DOHH2 (cell line): ENCODE results near the gene IHH.

ENCODE experiments used
- EZH2phosphoT487 ChIP-seq: fragments of 200-600 bp; sonication (generic); IDR thresholded peaks from 2 replicates; pipeline ENCODE4 v1.6.1; 2017; ENCODE audit warnings: borderline replicate concordance, mild to moderate bottlenecking, antibody characterized with exemption, low read length, moderate library complexity, mixed read lengths
- TF ChIP-seq, protein P1 (sequence below): fragments of 200-600 bp; sonication (generic); IDR thresholded peaks from one replicate; pipeline ENCODE4 v1.5.1; 2014; ENCODE audit warnings: antibody characterized with exemption, mild to moderate bottlenecking, low read depth, low read length; ENCODE audit not compliant: poor library complexity, severe bottlenecking

DNA sequence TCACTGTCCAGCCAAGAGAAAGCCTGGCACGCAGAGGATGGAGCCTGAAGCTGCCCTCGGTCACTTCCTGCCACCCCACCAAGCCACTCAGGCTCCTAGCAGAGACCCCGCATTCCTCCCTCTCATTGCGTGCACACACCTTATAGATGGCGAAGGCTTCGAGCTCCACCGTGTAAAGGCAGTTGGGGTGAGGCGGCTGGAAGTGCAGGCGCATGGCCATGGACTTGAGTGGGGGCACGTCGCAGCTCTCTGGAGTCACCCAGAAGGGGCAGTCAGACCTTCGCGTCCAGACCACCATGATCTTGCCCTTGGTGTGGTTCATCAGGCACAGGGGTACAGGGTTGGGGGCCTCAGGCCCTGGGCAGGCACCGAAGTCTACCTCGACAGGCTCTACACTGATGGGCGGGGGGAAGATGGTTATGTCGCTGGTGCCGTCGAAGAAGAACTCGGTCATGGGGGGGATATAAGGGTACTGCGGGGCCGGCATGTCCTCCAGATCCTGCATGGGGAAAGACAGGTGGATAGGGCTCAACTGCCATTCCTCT is 33.1 kb downstream of the IHH start:
- TF ChIP-seq, protein P1, sequence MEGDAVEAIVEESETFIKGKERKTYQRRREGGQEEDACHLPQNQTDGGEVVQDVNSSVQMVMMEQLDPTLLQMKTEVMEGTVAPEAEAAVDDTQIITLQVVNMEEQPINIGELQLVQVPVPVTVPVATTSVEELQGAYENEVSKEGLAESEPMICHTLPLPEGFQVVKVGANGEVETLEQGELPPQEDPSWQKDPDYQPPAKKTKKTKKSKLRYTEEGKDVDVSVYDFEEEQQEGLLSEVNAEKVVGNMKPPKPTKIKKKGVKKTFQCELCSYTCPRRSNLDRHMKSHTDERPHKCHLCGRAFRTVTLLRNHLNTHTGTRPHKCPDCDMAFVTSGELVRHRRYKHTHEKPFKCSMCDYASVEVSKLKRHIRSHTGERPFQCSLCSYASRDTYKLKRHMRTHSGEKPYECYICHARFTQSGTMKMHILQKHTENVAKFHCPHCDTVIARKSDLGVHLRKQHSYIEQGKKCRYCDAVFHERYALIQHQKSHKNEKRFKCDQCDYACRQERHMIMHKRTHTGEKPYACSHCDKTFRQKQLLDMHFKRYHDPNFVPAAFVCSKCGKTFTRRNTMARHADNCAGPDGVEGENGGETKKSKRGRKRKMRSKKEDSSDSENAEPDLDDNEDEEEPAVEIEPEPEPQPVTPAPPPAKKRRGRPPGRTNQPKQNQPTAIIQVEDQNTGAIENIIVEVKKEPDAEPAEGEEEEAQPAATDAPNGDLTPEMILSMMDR, result no peak
- no peak for TF ChIP-seq EZH2phosphoT487
